Psoas muscle (tissue), 8 donors: Measurements from ENCODE around the gene NDUFB7. TPM values are rescaled to one million over a fixed set of nuclear protein-coding genes. Genes with fewer than 3 reads are reported as not detected.
"Not testable (repeated sequence)": the region's sequence is repeated elsewhere in the genome, so short reads cannot be mapped to it uniquely, and the experiment has no call there.

Experiments
- ATAC-seq, 4 donors: fragments of 200-7000 bp; cut with Tn5 transposase; one replicate each; pipeline ENCODE4 v1.9.1; 2020; ENCODE audit warnings: moderate library complexity in 3 of 4, mild to moderate bottlenecking in 2 of 4
- DNase-seq, 2 donors: peaks; one replicate each; pipeline ENCODE4 v3.0.0-alpha.2; 2020
- H3K27ac ChIP-seq: fragments of 200-600 bp; one replicate; pipeline ENCODE4 v1.8.0; 2022
- H3K27me3 ChIP-seq, 3 donors: fragments of 200-600 bp in 1 of 3; one replicate each; pipeline versions ENCODE4 v1.6.1 to v1.8.0; 2013 to 2022; ENCODE audit warnings: low read length in 2 of 3, mild to moderate bottlenecking in 2 of 3, moderate library complexity in 1 of 3; ENCODE audit not compliant: insufficient read depth in 3 of 3
- H3K36me3 ChIP-seq, 2 donors: fragments of 200-600 bp in 1 of 2; one replicate each; pipeline versions ENCODE4 v1.6.1 to v1.8.0; 2013 to 2022; ENCODE audit warnings: low read depth in 1 of 2, mild to moderate bottlenecking in 1 of 2, moderate library complexity in 1 of 2; ENCODE audit not compliant: insufficient read depth in 1 of 2
- H3K4me1 ChIP-seq: fragments of 200-600 bp; one replicate; pipeline ENCODE4 v1.8.0; 2022
- H3K4me3 ChIP-seq: fragments of 200-600 bp; one replicate; pipeline ENCODE4 v1.8.0; 2022; ENCODE audit warnings: mild to moderate bottlenecking
- H3K9me3 ChIP-seq: fragments of 200-600 bp; one replicate; pipeline ENCODE4 v1.8.0; 2022
- CTCF ChIP-seq: fragments of 200-600 bp; IDR thresholded peaks from one replicate; pipeline ENCODE4 v1.8.0; 2022; ENCODE audit warnings: antibody characterized with exemption
- WGBS, 3 donors: extraction: QIAGEN DNeasy Blood & Tissue Kit; methylation state at CpG; one replicate each; pipeline versions ENCODE4 v1.1.6 to v1.1.7; 2013; 5-methylcytosine and 5-hydroxymethylcytosine counted together
- intact Hi-C, 2 donors: fragments of 100-400 bp; cut with DNase I; formaldehyde crosslinking; loops; one replicate each; pipeline versions ENCODE4 v1.11.0 to v1.14.2; 2022
- polyA plus RNA-seq, 3 donors: library from polyadenylated mRNA; stranded (reverse); fragments of 200-250 nt; gene quantifications; one replicate each; pipeline ENCODE4 v1.2.3, GENCODE V29; 2013
- total RNA-seq, 4 donors: library from RNA; stranded (reverse); fragmentation: NEBNext Ultra II Directional in 2 of 4; extraction: Animal tissue kit (Norgen Biotek cat#: 25700) in 2 of 4; gene quantifications; one replicate each; pipeline versions ENCODE4 v1.2.1 to v1.2.4, GENCODE V29; 2021 to 2023
- donor health status: healthy with polysubstance abuse.
- donor health status: DM: no; HTN: no; CAD: no; lungs with moderate emphysema.
- donor health status: Bipolar disorder and iron deficiency.
- donor health status: healthy.
- donor health status: DM: yes; HTN: yes; CAD: no.
- donor health status: DM: no; HTN: no; CAD: no.
- donor health status: DM: no; HTN: no; CAD: no.
- donor health status: DM: yes; HTN: yes; CAD: no.

The NDUFB7 gene
- total and polyA plus RNA-seq, 7 donors: 216 to 805 (median 306) TPM

- DNase-seq (no peak), ATAC-seq (no peak)
- H3K27me3 ChIP-seq: no peaks in the 10 kb centered on the region
- intact Hi-C loops: no loop called here
- H3K36me3 ChIP-seq: peaks cover 0 to 27% of the 10 kb centered on the region in 2 donors
- peaks cover 26% of the 10 kb centered on the region for H3K4me1 ChIP-seq
- 59 to 66% (median 65%) methylated on average over 15 to 18 of the region's 18 CpGs for WGBS, 3 donors
- no peaks in the 10 kb centered on the region for H3K9me3 ChIP-seq
- H3K27ac ChIP-seq: no peak overlapping the region
- H3K4me3 ChIP-seq: no peak overlapping the region
- no peak for TF ChIP-seq CTCF
Observed at GRCh38 chr19:14566712-14567077, 5.2 kb downstream of the NDUFB7 start.

DNA sequence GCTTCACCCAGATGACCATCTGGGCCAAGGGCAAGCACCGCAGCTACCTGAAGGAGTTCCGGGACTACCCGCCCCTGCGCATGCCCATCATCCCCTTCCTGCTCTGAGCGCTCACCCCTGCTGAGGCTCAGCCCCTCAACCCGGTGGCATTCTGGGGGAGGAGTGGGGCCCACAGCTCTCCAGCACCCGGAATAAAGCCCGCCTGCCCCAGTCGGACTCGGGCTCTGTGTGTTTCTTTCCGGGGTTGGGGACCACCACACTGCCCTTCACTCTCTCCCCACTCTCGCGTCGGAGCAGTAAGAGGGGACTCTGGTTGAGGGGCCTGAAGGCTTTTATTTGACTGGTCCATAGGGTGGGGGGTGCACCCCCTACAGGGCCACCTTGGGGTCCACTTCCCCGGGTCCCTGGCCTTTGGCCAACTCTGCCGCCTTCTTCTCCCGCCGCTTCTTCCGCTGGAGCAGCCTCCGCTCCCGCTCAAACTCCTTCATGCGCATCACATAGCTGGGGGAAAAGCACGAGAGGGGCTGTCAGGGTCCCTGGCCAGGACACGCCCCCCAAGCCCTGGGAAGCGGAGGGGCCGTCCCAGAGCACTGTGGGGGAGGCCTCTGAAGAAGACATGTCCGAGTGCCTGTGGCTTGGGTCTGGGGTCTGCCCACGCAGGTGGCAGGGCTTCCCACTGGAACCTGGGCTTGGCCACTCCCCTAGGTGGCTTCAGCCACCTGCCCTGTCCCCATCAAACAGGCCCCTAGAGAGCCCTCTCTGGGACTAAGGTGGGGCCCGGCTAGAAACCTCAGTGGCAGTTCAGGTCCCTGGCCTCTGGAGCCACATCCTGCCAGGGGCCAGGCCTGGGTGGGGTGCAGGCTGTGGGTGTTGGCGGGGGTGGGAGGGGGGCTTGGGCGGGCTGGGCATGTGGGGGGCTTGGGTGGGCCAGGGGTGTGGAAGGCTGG is 5.8 kb downstream of the NDUFB7 start:
- peak overlapping the region; percentile 36 for H3K27ac ChIP-seq
- intact Hi-C loops: no loop called here
- ATAC-seq (no peak), DNase-seq (no peak)
- no peaks in the 10 kb centered on the region for H3K27me3 ChIP-seq
- no peak for TF ChIP-seq CTCF
- no peak overlapping the region for H3K4me3 ChIP-seq
- H3K4me1 ChIP-seq: peaks cover 29% of the 10 kb centered on the region
- H3K9me3 ChIP-seq: no peaks in the 10 kb centered on the region
- H3K36me3 ChIP-seq: peaks cover 0 to 27% of the 10 kb centered on the region in 2 donors
- WGBS, 3 donors: 79 to 83% (median 81%) methylated on average over 22 to 27 of the region's 31 CpGs

DNA sequence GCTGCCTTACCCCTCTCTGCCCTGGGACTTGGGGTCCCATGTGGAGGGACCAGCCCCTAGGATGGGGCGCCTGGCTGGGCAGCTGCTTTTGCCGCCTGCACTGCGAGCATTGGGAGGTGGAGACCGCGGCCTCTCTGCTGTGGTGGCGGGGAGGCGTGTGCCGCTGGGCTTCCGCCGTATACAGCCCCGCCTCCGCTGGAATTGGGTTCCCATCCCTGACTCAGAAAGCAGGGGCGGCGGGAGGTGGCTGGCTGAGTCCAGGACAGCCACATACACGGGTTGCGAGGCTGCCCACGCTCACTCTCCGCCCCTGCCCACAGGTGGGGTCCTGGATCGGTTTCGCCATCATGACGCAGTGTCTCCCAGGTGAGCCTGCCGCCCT is 6.6 kb downstream of the NDUFB7 start:
- 79 to 86% (median 80%) methylated on average over 18 to 22 of the region's 22 CpGs for WGBS, 3 donors
- Histone ChIP-seq H3K9me3 (no peaks in the 10 kb centered on the region), H3K36me3 (peaks cover 0 to 27% of the 10 kb centered on the region in 2 donors), H3K27me3 (no peaks in the 10 kb centered on the region), H3K4me1 (peaks cover 29% of the 10 kb centered on the region), H3K4me3 (no peak overlapping the region), H3K27ac (peak overlapping the region; percentile 36)
- DNase-seq (peak in 1 of 2 donors; percentile 58), ATAC-seq (no peak)
- intact Hi-C loops: no loop called here
- no peak for TF ChIP-seq CTCF

DNA sequence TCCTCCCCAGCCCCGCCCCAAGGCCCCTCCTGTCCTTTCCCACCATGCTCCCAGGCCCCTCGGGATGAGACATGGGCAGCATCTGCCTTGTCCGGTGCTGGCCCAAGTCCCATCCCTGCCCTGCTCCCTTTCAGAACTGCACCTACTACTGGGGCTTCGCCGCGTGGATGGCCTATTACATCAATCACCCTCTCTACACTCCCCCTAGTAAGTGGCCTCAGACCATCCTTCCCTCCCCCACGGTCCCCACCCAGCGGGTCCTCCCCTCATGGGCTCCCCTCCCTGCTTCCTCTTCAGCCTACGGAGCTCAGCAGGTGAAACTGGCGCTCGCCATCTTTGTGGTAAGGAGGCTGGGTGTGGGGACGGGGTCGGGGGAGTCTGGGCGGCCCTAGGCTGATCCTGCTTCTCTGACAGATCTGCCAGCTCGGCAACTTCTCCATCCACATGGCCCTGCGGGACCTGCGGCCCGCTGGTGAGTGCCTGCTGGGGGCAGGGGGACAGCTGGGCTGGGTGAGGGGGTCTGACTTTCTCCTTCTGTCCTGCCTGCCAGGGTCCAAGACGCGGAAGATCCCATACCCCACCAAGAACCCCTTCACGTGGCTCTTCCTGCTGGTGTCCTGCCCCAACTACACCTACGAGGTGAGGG is 7.1 kb downstream of the NDUFB7 start:
- not testable (repeated sequence) for DNase-seq, H3K9me3 ChIP-seq, H3K27me3 ChIP-seq, H3K4me3 ChIP-seq, ATAC-seq
- Histone ChIP-seq H3K4me1 (peaks cover 31% of the 10 kb centered on the region), H3K27ac (peak overlapping the region; percentile 36), H3K36me3 (peaks cover 0 to 27% of the 10 kb centered on the region in 2 donors)
- WGBS, 3 donors: 63 to 85% (median 67%) methylated on average over 18 to 22 of the region's 22 CpGs
- intact Hi-C loops: loop anchor here in 1 of 2 donors (5.0 kb wide), 2 partner anchors 47 to 1412 kb away; partner anchors contain the start of genes DNAJB1, IER2 and STX10
